ENCODE results near the gene SOX6. TPM values are rescaled to one million over a fixed set of nuclear protein-coding genes. Genes with fewer than 3 reads are reported as not detected.
A peak's percentile ranks its signal among the peaks of the same experiment; 100 is the strongest.

SOX6 gene
- total RNA-seq, 1 experiment from 2014 or later: 18.5 TPM

DNA sequence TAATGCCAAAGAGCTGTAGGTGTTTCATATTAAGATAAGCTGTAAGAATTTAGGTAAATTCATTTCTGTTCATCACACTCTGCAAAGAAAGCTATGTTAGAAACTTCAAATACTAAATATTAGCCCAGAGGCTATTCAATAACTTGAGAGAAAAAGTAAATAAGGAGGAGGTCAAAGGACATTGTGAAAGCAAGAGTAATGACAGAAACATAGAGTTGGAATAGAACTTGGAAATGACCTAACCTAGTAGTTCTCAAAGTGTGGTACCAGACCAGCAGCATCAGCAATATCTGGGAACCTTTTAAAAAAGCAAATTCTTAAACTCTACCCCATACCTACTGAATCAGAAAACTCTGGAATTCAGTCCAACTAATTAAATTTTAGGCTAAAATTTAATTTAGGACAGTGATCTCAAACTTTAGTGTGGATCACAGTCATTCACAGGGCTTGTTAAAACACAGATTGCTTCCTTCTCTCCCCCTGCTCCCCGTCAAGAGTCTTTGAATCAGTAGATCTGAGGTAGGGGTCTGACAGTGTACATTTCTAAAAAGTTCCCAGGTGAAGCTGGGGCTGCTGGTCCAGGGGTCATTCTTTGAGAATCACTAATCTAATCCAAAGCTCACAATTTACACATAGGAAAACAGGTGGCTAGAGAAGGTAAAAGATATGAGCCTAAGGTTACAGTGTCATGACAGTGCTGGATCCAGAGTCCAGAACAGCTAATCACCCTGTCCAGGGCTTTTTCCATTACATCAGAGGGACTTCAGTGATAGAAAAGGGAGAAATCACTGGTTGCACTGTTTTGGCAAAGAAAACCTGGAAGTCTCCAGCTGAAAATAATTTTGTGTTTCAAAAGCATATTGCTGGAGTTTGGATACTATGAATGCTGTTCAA lies 241.1 kb downstream of the SOX6 start:
- no peak overlapping the region for H3K4me3 ChIP-seq
- no peaks in the 10 kb centered on the region for H3K27me3 ChIP-seq (replicated peaks)
- no peaks in the 10 kb centered on the region for H3K36me3 ChIP-seq
- H3K4me1 ChIP-seq (replicated peaks): peaks cover 14% of the 10 kb centered on the region
- H3K27ac ChIP-seq: no peak overlapping the region
- no peaks in the 10 kb centered on the region for H3K9me3 ChIP-seq (replicated peaks)
- no peak for DNase-seq (ENCODE audit: low read depth in 1 of 2, low spot score in 2 of 2)

- H3K4me3 ChIP-seq: no peak overlapping the region
- no peaks in the 10 kb centered on the region for H3K9me3 ChIP-seq (replicated peaks)
- no peak for DNase-seq (ENCODE audit: low read depth in 1 of 2, low spot score in 2 of 2)
- no peak overlapping the region for H3K27ac ChIP-seq
- no peaks in the 10 kb centered on the region for H3K27me3 ChIP-seq (replicated peaks)
- peaks cover 14% of the 10 kb centered on the region for H3K4me1 ChIP-seq (replicated peaks)
- H3K36me3 ChIP-seq: no peaks in the 10 kb centered on the region
These were observed 241.9 kb downstream of the SOX6 start for GRCh38 chr11:16114431-16114830.

DNA sequence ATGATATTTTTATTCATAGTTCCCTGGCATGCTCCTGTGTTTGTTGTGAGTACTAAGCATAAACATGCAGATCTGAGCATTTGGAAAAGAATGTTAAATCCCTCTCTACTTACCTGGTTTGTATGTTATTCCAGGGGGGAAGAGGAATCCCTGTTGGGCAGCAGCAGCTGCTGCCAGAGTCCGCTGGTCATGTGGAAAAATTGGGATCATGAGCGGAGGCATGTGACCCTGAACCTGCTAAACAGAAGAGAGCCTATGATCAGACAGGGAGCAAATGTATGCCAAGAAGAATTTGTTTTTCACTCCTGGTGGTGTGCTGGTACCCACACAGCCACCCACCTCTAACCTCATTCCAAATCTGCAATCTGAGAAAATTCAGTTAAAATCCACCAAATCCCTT lies 244.7 kb downstream of the SOX6 start:
- DNase-seq (ENCODE audit: low read depth in 1 of 2, low spot score in 2 of 2): no peak
- Histone ChIP-seq H3K9me3 (replicated peaks) (no peaks in the 10 kb centered on the region), H3K36me3 (no peaks in the 10 kb centered on the region), H3K4me1 (replicated peaks) (peaks cover 14% of the 10 kb centered on the region), H3K27me3 (replicated peaks) (no peaks in the 10 kb centered on the region), H3K27ac (no peak overlapping the region; the same call in 1 of the 2 replicates), H3K4me3 (no peak overlapping the region)

DNA sequence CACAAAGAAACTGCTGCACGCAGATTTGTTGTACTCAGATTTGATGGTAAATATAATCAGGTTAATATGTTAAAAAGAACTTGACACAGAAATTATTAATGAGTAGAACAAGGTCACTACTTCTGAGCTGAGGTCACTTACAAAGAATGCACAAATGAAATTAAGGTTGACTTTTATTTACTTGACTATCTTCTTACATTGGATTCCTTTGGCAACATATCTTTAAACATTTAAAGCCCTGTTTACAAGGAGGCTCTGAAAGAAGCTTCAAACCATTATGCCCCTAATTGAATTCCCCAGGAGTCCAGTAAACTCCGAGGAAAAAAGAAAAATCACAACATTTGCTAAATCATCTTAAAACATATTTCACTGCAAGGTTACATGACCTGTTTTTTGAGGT lies 245.5 kb downstream of the SOX6 start:
- H3K4me3 ChIP-seq: no peak overlapping the region
- no peaks in the 10 kb centered on the region for H3K27me3 ChIP-seq (replicated peaks)
- H3K27ac ChIP-seq: peak overlapping the region; percentile 8
- H3K36me3 ChIP-seq: no peaks in the 10 kb centered on the region
- peak in 1 of 2 experiments; percentile 40 for DNase-seq (ENCODE audit: low read depth in 1 of 2, low spot score in 2 of 2)
- peaks cover 14% of the 10 kb centered on the region for H3K4me1 ChIP-seq (replicated peaks)
- 0 out of 2 replicates have a peak, but pooled peaks cover under 1% of the 10 kb centered on the region for H3K9me3 ChIP-seq (replicated peaks)

DNA sequence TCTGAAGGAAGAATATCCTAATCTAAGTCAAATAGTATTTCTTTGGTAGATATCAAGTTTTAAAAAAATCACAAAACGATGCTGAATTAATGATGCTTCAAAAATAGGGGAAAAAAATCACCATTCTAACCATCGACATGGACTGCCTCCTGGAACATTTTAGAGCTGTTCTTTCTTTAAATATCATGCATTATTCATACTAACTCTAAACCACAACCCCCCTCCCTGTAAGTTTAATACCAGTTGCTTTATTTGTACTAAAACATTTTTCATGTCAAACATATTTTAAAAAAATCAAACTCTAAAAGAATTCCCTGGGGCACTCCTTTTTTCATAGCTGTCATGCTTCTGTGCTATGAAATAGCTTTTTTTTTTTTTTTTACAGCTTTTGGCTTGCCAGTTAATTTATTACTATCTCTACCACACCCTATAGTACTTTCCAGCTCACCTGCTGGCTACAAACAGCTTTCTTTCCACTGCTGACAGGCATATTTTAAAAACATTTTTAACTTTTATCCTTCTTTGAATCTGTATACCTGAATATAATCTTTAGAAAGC lies 256.9 kb downstream of the SOX6 start:
- peaks cover 30% of the 10 kb centered on the region for H3K4me1 ChIP-seq (replicated peaks)
- H3K27me3 ChIP-seq (replicated peaks): no peaks in the 10 kb centered on the region
- no peaks in the 10 kb centered on the region for H3K9me3 ChIP-seq (replicated peaks)
- no peak for DNase-seq (ENCODE audit: low read depth in 1 of 2, low spot score in 2 of 2)
- no peak overlapping the region for H3K4me3 ChIP-seq
- no peak overlapping the region for H3K27ac ChIP-seq
- H3K36me3 ChIP-seq: no peaks in the 10 kb centered on the region

DNA sequence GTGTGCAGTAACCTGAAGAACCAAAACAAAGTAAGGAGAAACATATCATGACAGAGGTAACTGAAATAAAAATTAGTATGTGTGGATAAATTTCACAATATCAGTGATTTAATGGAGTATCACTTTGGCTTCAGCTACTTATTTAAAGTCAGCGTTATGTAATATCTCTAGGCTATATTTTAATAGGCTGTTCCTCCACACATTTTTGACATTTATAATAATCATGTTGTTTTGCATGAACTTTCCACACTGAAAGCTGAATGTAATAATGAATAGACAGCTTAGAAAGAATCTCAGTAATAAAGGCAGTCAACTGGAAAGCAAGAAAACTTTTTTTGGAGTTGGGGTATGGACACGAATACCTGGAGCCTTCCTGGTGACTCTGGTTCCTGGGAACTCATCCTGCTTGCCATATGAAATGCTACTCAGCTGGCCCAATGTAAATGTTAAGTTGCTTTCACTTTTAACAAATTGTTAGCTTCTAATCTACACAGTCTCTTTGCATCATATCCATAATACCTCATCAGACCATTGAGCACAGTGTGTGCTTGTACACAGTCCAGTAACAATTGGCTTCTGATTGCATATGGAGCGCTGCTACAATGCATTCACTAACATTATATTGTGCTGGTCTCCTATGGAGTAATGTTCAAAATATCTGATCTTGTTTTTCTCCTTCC lies 257.7 kb downstream of the SOX6 start:
- Histone ChIP-seq H3K4me1 (replicated peaks) (peaks cover 30% of the 10 kb centered on the region), H3K27ac (no peak overlapping the region), H3K4me3 (no peak overlapping the region), H3K9me3 (replicated peaks) (no peaks in the 10 kb centered on the region), H3K27me3 (replicated peaks) (no peaks in the 10 kb centered on the region), H3K36me3 (no peaks in the 10 kb centered on the region)
- DNase-seq (ENCODE audit: low read depth in 1 of 2, low spot score in 2 of 2): no peak

GRCh38 chr11:16097543-16097942 lies 258.8 kb downstream of the SOX6 start:
- H3K36me3 ChIP-seq: no peaks in the 10 kb centered on the region
- H3K9me3 ChIP-seq (replicated peaks): no peaks in the 10 kb centered on the region

DNA sequence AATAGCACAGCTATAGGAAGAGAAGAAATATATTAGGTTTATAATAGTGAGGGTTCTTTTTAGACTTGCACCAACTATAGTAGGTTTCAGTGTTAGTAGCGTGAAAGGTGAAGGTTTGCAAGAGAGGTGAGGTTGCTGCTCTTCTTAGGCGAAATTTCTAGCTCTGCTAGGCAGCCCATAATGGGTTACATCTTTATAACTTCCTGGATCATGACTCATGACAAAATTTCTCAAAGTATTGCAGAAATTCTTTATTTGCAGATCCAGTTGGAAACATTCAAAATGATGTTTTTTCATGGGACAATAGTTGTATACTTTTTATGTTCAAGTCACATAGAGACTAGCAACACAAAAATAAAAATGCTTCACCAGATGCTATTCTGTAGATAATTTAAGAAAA lies 260.0 kb downstream of the SOX6 start:
- peak in 1 of 2 experiments; percentile 58 for DNase-seq (ENCODE audit: low read depth in 1 of 2, low spot score in 2 of 2)
- H3K27me3 ChIP-seq (replicated peaks): no peaks in the 10 kb centered on the region
- no peak overlapping the region for H3K4me3 ChIP-seq
- H3K27ac ChIP-seq: peak overlapping the region; percentile 53
- H3K9me3 ChIP-seq (replicated peaks): no peaks in the 10 kb centered on the region
- H3K36me3 ChIP-seq: no peaks in the 10 kb centered on the region
- peaks cover 42% of the 10 kb centered on the region for H3K4me1 ChIP-seq (replicated peaks)

More at GRCh38 chr11:16097543-16097942, 258.8 kb downstream of the SOX6 start:
- Histone ChIP-seq H3K4me3 (no peak overlapping the region), H3K27me3 (replicated peaks) (no peaks in the 10 kb centered on the region), H3K4me1 (replicated peaks) (peaks cover 30% of the 10 kb centered on the region), H3K27ac (no peak overlapping the region)
- no peak for DNase-seq (ENCODE audit: low read depth in 1 of 2, low spot score in 2 of 2)

DNA sequence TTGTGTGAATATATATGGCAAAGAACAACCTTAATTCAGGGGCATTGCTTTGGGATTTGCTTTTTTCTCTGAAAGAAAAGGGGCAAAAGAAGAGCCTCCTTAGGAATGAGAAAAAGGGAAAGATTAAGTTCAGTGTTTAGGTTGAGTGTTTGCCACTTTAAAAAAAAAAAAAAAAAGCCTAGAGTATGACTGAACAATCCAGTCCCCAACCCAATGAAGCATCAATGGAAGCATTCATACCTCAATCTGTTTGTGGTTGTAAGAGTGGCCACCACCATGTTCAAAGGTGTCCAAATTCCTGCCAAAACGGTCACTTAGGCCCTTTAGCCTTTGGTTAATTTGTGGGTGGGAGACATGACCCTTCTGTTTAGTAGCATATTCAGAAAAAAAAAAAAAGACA lies 260.6 kb downstream of the SOX6 start:
- Histone ChIP-seq H3K4me3 (no peak overlapping the region), H3K36me3 (no peaks in the 10 kb centered on the region), H3K27ac (peak overlapping the region; percentile 53), H3K4me1 (replicated peaks) (peaks cover 47% of the 10 kb centered on the region), H3K9me3 (replicated peaks) (no peaks in the 10 kb centered on the region), H3K27me3 (replicated peaks) (no peaks in the 10 kb centered on the region)
- DNase-seq (ENCODE audit: low read depth in 1 of 2, low spot score in 2 of 2): peak in 1 of 2 experiments; percentile 26

DNA sequence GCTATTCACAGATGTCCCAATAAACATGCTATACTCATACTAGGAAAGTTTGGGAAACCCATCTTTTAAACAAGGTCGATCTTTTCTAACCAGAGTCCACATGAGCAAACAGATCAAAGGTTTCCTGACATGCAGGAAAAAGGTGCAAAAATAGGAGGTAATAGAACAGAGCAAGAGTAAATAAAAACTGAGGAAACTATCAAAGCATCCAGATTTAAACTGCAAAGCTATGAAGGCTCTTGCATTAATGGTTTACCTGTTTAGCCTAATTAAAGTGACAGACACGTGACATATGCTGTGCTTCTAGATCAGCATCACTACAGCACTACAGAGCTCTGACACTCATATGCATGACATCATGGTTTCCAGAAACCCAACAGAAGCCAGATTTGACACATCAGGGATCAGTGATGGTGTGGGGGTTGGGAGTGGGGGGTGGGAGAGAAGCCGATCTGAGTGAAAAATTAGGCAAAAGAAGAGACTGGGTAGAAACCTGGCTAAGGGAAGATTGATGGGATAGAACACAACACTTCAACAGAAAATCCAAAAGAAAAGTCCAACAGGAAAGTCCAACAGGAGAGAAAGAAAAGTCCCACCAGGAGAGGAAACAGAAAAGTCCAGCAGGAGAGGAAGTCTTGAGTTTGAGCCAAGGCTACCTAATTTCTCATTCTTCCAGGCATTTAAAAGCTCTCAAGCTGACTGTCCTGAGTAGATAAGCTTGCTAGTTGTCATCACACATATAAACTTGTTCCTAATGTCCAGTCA lies 262.3 kb downstream of the SOX6 start:
- no peak for DNase-seq (ENCODE audit: low read depth in 1 of 2, low spot score in 2 of 2)
- Histone ChIP-seq H3K4me1 (replicated peaks) (peaks cover 46% of the 10 kb centered on the region), H3K27ac (no peak overlapping the region), H3K9me3 (replicated peaks) (no peaks in the 10 kb centered on the region), H3K27me3 (replicated peaks) (no peaks in the 10 kb centered on the region), H3K4me3 (no peak overlapping the region), H3K36me3 (no peaks in the 10 kb centered on the region)

- Histone ChIP-seq H3K27ac (no peak overlapping the region), H3K4me1 (replicated peaks) (peaks cover 29% of the 10 kb centered on the region), H3K36me3 (no peaks in the 10 kb centered on the region), H3K4me3 (no peak overlapping the region), H3K9me3 (replicated peaks) (no peaks in the 10 kb centered on the region), H3K27me3 (replicated peaks) (no peaks in the 10 kb centered on the region)
- peak in 1 of 2 experiments; percentile 32 for DNase-seq (ENCODE audit: low read depth in 1 of 2, low spot score in 2 of 2)
These were observed 264.5 kb downstream of the SOX6 start for GRCh38 chr11:16091862-16092261.

DNA sequence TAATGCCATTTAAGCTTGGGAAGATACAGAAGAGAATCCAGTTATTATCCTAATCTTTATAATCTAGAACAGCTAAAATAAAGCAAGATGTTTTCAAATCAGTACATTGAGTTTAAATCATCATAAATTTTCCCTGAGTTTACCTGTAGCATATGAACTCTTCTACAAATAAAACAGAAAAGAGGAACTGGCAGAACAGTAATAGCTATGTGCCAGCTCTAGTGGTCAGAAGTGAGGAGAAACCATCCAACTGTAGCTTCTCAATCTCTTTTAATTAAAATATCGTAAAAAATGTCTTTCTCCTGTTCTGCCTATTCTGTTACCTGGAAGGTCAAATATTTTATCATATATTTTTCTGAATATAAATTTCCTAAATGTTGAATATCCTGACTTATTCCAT lies 266.9 kb downstream of the SOX6 start:
- Histone ChIP-seq H3K27ac (no peak overlapping the region), H3K9me3 (replicated peaks) (no peaks in the 10 kb centered on the region), H3K27me3 (replicated peaks) (no peaks in the 10 kb centered on the region), H3K4me3 (no peak overlapping the region), H3K4me1 (replicated peaks) (peaks cover 17% of the 10 kb centered on the region), H3K36me3 (no peaks in the 10 kb centered on the region)
- no peak for DNase-seq (ENCODE audit: low read depth in 1 of 2, low spot score in 2 of 2)

- Histone ChIP-seq H3K36me3 (no peaks in the 10 kb centered on the region), H3K9me3 (replicated peaks) (no peaks in the 10 kb centered on the region)
- DNase-seq (ENCODE audit: low read depth in 1 of 2, low spot score in 2 of 2): no peak
These were observed 267.6 kb downstream of the SOX6 start for GRCh38 chr11:16088774-16089173.

More at GRCh38 chr11:16088774-16089173, 267.6 kb downstream of the SOX6 start:
- Histone ChIP-seq H3K4me3 (no peak overlapping the region), H3K27ac (no peak overlapping the region), H3K4me1 (replicated peaks) (peaks cover 17% of the 10 kb centered on the region), H3K27me3 (replicated peaks) (no peaks in the 10 kb centered on the region)

Data from SJSA1 (cell line).